Measurements from ENCODE around the gene SELENON.

Gene SELENON

DNA sequence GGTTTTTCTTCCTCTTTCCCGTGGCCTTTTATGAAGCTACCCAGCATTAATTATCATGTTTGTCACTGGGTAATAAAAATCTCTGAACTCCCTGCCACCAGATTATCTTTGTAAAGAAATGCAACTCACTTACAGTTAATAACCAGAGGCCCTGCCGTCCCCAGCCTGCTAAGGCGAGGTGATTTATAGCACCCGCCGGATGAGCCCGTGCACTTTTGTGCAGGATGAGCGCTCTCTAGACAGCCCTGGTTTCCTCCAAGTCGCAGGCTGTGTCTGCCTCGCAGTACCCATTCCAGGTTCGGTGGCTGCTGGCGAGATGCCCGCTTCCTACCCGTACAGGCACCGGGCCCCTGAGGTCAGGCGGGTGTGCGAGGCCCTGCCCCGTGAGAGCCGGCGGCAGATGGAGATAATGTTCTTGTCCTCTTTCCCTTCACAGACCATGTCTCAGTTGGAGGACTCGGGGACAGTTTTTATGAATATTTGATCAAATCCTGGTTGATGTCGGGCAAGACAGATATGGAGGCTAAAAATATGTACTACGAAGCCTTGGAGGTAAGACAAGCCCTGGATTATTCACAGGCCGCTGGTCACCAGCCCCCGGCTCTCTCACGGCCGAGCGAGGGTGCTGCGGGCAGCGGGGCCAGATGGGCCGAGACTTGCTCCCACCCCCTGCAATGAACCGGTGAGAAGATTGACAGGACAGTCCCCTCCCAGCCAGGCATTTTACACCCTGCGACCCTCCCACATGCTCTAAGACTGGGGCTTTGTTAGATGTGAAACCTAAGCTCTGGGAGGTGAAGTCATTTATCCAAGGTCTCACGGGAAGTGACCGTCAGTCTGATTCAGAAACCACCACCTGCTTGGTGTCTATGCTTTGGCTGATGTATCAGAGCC, 28.5 kb upstream of the SELENON start:
- peak; percentile 7 for DNase-seq (ENCODE audit: low spot score)

DNA sequence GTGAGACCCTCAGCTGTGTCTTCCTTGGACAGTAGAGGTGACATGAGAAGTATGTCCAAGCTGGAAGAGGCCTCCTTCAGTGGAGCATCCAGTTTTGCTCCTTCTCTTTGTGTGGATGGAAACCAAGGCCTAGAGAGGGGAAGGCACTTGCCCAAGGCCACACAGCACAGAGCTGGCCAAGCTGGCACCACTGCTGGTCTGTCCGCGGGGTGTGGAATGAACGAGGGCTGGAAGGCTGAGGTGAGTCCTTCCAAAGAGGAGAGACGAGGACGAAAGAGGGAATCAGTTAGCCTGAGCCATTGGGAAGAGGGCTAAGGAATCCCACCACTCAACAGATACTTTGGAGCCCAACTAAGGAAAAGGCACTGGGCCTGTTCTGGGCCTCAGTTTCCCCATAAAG, 27.8 kb upstream of the SELENON start:
- no peak for DNase-seq (ENCODE audit: low spot score)

DNA sequence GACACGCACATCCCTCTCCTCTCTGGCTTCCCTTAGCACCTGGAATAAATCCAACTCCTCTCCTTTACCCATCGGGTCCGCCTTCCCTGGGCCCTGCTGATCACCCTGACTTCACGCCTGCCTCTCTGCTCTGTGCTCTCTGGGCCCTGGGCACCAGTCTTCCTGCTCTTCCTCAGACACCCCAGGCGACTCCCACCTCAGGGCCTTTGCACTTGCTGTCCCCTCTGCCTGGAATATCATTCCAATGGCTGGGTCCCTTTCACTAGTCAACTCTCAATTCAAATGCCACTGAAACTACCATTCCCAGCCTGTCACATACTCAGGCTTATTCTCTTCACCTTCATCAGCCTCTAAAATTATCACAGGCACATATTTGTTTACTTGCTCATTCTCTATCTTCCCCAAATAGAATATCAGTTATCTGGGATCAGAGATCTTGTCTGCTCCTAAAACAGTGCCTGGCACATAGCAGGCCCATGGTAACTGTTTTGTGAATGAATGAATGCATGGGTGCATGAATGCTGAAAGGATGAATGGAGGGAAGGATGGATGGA, 27.2 kb upstream of the SELENON start:
- no peak for DNase-seq (ENCODE audit: low spot score)

DNA sequence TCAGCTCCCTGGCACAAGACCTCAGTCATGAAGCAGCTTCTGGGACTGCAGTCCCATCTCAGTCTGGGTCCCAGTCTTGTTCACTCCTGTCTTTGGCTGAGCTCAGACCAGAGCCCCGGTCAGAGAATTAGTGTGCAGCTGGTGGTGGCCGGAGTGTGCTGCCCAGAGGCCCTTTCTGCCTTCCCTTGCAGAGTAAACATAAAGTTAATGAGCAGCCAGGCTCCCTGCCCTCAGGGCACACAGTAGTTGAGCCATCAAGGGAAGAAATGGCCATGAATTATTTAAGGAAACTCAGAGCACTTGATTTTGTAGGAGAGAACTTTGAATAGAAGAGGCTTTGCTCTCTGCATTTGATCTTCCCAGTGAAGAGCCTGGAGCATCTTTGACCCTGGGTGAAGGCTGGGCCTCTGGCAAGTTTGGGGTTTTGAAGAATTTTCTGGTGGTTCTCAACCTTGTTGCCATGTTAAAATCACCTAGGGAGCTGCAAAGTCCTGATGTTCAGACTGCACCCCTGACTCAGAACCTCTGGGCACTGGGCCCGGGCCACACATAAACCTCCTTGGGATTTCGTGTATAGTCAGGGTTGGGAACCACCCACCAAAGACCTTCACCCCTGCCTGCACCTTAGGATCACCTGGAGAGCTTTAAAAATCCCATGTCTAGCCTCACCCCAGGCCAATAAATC, 26.4 kb upstream of the SELENON start:
- no peak for DNase-seq (ENCODE audit: low spot score)

DNA sequence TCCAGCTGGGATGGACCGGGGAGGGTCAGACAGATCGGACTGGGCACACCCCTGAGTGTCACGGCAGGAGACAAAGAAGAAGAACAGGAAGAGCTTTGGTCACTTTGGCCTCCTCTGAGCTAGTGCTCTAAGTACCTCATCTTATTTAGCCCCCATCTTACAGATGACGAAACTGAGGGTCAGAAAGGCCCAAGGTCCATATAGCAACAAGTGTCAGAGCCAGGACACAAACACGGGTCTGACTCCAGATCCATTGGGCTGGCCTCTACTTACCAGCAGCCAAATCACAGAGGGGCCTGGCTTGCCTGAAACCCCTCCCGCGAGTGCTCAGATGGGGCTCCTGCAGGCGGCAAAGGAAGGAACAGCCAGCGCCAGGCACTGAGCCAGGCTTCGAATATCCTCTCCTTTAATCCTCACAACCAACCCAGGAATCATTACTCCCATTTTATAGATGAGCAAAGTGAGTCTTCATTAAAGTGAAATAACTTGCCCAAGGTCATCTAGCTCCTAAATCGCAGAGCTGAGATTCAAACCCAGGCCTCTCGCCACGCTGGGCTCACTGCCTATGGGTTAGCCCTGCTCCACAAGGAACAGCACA, 25.7 kb upstream of the SELENON start:
- no peak for DNase-seq (ENCODE audit: low spot score)

DNA sequence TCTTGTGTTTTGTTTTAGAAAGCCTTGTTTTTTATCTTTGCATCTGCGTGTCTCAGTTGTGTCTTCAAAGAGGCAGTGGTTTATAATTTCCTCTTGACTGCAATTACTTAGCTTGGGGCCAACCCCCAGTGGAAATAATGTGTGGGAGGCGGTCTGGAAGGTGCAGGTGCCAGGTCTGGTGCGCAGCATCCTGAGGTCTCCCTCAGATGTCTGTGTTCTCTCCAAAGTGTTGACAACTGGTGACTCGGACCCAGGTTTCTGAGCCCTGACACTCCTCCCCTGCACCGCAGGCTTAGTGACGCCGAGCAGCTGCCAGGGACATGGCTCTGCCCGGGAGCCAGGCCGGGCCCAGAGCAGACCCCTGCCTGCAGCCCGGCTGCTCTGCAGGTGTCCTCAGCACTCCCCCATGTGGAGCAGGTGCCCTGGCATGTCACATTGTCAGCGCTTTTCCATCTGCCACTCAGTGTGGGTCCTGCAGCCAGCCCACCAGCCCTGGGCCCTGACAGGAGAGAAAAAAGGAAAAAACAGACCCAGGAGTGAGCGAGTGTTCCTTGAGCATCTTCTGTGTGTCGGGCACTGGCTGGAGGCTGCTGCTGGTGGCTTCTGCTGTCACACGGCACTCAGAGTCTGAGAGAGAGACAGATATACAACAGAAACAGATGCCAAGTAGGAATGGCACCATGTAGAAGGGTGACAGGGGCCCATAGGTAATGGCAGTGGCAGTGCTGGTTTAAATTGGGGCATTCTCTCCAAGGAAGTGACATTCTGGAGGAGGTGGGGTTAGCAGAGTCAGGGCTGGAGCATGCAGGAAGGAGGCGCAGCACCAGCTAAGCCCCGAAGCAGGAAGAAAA, 24.8 kb upstream of the SELENON start:
- DNase-seq (ENCODE audit: low spot score), result peak; percentile 88

DNA sequence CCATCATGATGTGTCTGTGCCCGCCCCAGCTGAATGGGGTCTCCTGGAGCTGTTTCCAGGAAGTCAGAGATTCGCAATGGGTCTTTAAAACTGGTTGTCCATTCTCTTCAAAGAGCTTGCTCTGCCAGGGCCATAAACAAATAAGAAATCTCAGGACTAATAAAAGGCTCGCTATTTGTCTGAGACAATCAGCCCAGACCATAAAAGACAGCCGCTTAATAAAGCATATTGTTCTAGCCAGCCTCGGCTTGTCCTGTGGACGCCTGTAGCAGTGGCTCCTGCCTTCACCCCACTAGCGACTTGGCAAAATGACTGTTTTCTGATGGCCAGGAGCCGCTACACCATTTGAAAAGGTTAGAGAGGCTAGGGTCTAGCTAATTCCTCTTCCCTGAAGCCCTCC, 20.6 kb upstream of the SELENON start:
- DNase-seq (ENCODE audit: low spot score), result no peak

DNA sequence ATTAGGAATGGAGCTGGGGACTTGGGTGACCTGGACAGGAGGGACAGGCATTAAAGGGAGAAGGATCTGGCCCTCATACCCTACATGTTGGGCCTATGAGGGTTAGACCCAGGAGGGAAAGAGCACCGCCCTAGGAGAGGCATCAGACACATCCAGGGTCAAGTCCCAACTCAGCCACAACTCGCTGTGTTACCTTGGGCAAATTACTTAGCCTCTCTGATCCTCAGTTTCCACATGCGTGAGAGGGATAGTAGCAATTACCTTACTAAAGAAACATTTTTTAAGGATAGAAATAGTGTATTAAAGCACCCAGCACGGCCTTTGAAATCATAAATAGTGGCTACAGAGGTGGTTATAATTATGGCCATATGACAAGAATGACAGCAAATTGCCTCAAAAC, 20.1 kb upstream of the SELENON start:
- DNase-seq (ENCODE audit: low spot score), result no peak

DNA sequence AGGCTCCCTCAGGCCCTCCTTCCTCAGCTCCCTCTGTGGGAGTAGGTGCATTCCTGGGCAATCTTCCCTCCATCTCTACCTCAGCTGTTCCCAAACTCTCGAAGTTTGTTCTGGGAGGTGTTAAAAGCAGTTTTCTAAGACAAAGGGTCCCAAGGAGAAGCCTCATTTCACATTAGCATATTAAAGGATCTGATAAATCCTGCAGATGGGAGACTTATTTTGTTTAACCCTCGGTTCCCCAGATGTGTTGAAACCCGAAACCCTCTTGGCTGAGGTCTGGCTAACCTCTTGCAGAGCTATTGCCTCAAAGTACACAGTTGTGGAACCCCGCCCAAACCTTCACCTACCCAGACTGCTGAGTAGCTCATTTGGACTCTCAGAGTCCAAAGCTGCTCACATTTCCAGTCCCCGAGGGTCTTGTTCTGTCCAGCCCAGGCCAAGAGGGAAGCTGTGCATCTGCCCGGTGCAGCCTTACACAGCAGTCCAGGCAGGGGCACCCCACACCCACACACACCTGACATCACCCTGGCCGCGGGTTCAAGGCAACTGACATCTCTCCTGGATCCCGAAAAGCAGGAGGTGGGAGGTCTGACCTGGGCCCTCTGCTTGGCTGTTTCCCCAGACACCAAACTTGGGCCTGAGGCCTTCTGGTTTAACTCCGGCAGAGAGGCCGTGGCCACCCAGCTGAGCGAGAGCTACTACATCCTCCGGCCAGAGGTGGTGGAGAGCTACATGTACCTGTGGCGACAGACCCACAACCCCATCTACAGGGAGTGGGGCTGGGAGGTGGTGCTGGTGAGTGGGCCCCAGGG, 19.5 kb upstream of the SELENON start:
- no peak for DNase-seq (ENCODE audit: low spot score)

DNA sequence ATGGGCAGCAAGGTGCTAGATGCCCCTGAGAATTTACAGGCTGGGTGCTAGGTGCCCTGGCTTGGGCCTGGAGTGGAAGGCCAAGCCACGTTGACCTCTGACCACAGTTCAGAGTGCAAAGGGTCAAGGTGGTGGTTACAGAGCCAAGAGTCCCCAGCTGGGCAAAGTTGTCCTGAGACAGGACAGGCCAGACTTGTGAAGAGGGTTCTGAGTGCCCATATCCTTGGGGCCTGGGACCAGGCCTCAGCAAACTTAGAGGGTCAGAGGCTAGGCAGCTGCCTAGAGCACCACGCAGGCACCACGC, 18.9 kb upstream of the SELENON start:
- no peak for DNase-seq (ENCODE audit: low spot score)

DNA sequence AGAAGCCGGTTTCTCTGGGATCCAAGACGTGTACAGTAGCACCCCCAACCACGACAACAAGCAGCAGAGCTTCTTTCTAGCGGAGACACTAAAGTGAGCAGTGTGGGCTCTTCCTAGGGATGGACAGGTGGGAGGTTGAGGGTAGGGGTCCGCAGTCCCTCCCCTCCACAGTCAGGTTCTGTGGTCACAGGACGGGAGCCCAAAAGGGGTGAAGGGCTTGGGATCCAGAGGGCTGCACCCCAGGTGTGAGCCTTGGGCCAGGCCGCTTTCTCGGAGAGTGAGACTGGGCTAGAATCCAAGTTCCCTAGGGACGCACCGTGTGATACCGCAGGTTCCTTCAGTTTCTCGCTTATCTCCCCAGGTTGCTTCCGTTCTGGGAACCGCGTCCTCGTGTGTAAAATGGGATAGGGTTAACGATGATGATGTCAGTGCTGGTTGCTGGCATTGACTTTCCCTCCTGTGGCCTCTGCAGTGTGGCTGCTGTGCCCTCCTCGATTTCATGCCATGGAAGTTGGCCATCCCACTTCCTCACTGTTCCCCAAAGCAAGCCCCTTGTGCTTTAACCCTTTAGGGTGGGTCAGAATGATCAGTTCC, 17.3 kb upstream of the SELENON start:
- no peak for DNase-seq (ENCODE audit: low spot score)

DNA sequence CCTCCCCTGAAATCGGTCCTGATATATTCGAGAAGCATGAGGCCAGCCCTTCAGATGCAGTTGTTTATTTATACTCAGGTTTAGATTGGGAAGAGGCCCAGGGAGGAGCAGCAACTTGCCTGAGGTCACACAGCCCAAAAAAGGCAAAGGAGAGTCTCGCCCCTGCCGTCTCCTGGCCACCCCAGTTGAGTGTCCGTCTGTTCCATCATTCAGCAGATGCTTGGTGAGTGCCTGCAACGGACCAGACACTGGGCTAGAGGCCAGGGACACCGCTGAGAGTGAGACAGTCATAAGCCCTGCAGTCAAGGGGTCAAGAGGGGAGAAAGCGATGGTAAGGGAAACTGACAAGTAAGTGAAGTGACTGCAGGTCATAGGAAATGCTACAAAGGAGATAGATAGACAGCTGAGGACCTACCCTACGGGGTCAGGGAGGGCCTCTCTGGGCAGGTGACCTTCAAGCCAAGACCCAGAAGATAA, 15.4 kb upstream of the SELENON start:
- DNase-seq (ENCODE audit: low spot score), result no peak

DNA sequence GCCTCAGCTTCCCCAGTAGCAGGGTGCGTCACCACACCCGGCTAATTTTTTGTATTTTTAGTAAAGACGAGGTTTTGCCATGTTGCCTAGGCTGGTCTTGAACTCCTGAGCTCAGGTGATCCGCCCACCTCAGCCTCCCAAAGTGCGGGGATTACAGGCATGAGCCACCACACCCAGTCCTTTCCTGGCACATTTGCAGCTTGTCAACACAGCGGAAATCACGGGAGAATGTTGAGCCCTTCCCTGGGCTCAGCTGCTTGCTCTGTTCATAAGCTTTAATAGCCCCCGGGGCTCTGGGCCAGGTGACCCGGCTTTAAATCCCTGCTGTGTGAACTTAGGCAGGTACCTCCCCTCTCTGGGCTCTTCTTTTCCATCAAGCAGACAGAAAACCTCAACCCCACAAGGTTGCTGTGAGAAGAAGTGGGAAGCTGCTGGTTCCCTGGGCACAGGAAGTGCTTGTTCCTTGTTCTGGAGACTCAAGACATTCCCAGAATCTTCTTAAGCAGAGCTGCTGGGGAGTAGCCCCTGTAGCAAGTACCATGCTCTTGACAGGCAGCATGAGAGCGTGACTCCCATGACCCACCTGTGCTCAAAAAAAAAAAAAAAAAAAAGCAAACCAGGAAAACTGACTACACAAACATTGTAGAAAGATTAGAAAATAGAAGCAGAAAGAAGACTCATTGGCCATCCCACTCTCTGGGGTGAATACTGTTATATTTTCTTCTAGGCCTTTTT, 14.5 kb upstream of the SELENON start:
- DNase-seq (ENCODE audit: low spot score), result no peak

DNA sequence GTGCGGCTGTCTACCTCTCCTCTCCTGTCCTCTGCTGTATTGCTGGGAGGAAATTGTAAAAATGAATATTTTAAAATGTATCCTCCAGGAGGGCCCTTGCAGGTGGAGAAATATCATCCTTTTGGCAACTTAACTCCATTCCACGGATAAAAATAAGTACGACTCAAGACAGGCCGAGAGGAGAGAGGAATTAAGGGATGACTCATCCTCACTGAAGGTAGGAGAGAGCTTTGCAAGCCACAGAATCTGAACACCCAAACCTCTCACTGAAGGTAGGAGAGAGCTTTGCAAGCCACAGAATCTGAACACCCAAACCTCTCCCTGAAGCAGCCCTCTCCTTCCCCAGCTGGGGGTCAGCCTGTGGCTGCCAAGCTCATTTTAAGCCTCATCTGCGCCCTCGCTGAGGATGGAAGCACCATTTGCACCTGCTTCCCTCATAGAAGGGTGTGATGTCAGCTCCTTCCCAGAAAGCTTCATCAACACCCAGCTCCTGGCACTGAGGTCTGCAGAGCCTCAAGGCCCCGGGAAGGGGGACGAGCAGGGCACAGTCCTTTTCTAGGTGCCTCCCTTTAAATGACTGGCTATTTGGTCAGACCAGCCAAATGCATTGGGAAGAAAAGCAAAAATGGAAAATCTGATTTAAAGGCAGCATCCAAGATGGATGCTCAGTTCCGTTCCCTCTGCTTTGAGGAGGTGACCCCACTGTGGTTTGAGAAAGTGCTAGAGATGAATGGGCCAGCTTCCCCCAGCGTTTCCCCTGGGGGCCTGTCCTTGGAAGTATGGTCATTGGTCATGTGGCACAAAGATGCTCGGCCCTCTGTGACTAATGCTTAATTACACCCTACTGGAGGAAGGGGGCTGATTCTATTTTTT, 12.9 kb upstream of the SELENON start:
- DNase-seq (ENCODE audit: low spot score), result no peak

DNA sequence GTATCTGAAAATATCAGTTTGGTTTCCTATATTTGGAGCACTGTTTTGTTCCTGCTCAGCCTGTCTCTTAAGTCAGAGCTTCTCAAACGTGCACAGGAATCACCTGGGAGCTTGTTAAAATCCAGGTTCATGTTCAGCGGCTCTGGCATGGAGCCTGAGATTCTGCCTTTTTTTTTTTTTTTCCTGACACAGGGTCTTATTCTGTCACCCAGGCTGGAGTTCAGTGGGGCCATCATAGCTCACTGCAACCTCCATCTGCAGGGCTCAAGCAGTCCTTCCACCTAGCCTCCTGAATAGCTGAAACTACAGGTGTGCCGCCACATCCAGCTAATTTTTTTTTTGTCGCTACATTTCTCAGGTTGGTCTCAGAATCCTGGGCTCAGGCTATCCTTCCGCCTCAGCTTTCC, 12.2 kb upstream of the SELENON start:
- DNase-seq (ENCODE audit: low spot score), result no peak

DNA sequence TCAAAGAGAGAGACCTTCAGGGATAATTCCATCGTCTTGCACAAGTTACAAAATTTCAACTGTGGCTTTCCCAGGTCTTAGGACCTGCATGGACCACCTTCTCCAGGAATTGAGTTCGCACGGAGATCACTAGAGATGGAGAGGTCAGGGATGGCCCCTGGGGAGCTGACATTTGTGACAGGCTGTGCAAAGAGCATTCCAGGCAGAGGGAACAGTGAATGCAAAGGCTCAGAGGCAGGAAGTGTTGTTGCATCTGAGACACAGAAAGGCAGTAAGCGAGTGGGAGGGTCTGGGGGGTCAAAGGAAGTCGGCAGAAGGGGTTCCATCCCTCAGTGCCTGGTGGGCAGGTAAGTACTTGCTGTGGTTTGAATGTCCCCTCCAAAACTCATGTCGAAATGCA, 9.5 kb upstream of the SELENON start:
- DNase-seq (ENCODE audit: low spot score), result no peak

DNA sequence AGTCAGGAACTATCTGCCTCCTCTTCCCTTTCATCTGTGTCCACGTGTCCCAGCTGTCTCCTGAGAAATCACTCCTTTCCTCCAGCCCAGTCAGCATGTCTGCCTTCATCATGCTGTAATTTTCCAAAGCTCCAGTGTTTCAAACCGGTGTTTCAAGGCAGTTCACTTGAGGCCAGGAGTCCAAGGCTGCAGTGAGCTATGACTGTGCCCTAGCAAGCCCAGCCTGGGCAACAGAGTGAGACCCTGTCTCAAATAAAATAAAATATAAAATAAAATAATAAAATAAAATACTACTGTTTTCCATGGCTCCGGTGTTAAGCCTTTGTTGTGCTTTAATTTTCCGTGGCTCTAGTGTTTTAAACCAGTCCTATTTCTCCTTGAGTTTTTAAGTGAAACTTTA, 7.9 kb upstream of the SELENON start:
- DNase-seq (ENCODE audit: low spot score), result no peak

DNA sequence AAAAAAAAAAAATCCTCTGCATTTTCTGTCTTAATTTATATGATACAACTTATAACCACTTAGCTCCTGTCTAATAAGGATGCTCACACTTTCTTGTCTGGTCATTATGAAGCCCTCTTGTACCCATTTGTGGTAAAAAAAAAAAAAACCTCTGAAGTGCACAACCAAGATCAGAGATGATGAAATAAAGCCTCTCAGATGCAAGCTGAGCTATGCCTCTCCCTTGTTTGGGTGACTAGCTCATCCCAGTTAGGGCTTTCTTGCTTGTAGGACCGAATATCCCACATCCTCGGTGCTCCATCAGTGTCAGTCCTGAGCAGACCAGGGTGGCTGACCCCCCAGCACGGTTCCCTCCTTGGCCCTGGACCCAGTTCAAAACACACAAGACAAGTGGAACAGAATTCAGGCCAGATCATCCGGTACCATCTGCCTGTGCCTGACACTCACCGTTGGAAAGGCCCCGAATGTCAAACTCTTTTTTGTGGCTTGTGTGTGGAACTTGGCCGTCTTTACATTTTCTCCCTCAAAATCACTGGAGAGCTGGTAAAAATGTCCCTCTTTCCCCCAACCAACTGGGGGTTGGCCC, 6.3 kb upstream of the SELENON start:
- DNase-seq (ENCODE audit: low spot score), result no peak

DNA sequence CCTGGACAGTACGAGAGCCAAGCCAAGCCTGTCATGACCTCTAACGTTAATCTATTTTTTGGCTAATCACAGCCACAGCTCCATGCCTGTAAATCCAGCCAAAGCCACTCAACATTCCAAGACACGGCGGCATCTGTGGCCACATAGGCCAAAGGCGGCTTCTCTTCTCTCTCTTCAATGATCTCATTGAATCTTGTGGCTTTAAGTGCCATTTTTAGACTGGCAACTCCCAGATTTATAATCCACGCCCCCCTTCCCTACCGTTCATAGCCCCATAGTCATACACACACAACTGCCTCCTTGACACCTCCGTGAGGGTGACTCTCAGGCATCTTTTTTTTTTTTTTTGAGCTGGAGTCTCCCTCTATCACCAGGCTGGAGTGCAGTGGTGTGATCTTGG, 5.7 kb upstream of the SELENON start:
- DNase-seq (ENCODE audit: low spot score), result no peak
